Measurements from ENCODE around the gene GNG8. TPM values are rescaled to one million over a fixed set of nuclear protein-coding genes. Genes with fewer than 3 reads are reported as not detected.

The GNG8 gene
- total and polyA plus RNA-seq, 2 of the 13 experiments (the other 11 are each of a cell fraction or from before 2014, with no cell fraction given), result not detected

- TF ChIP-seq NONO (IDR thresholded peaks at IDR 0.05), result no peak
- peak; percentile 98 for TF ChIP-seq NONO (CRISPR knock-in tag; conservative IDR thresholded peaks at IDR 0.05)
- peak; percentile 79 for TF ChIP-seq SAP130 (CRISPR knock-in tag; IDR thresholded peaks at IDR 0.05; ENCODE audit: low read depth)
- TF ChIP-seq FOXK1 (CRISPR knock-in tag; IDR thresholded peaks at IDR 0.05; ENCODE audit: borderline replicate concordance, low read depth), result peak; percentile 93
- TF ChIP-seq HNF4G (IDR thresholded peaks at IDR 0.05; ENCODE audit: borderline replicate concordance, low read depth, low read length), result no peak
- TF ChIP-seq HNF4G (CRISPR knock-in tag; IDR thresholded peaks at IDR 0.05; ENCODE audit: borderline replicate concordance, low read depth), result no peak
- TF ChIP-seq CCAR2 (optimal IDR thresholded peaks at IDR 0.05; ENCODE audit: low read depth, low read length), result peak; percentile 88
- TF ChIP-seq, protein P1, sequence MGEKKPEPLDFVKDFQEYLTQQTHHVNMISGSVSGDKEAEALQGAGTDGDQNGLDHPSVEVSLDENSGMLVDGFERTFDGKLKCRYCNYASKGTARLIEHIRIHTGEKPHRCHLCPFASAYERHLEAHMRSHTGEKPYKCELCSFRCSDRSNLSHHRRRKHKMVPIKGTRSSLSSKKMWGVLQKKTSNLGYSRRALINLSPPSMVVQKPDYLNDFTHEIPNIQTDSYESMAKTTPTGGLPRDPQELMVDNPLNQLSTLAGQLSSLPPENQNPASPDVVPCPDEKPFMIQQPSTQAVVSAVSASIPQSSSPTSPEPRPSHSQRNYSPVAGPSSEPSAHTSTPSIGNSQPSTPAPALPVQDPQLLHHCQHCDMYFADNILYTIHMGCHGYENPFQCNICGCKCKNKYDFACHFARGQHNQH (CRISPR knock-in tag; IDR thresholded peaks at IDR 0.05), result peak; percentile 92
- TF ChIP-seq ZNF143 (CRISPR knock-in tag; IDR thresholded peaks at IDR 0.05), result 0 out of 2 replicates have a peak, but pooled peaks have one; percentile 37
- TF ChIP-seq ZNF326 (CRISPR knock-in tag; IDR thresholded peaks at IDR 0.05; ENCODE audit: borderline replicate concordance), result no peak
- no peak for TF ChIP-seq THYN1 (CRISPR knock-in tag; IDR thresholded peaks at IDR 0.05; ENCODE audit: borderline replicate concordance, low read depth)
- no peak for TF ChIP-seq ZNF619 (CRISPR knock-in tag; IDR thresholded peaks at IDR 0.05)
- TF ChIP-seq ZNF564 (CRISPR knock-in tag; IDR thresholded peaks at IDR 0.05), result 0 out of 2 replicates have a peak, but pooled peaks have one; percentile 24
- peak; percentile 85 for TF ChIP-seq GMEB1 (CRISPR knock-in tag; IDR thresholded peaks at IDR 0.05; ENCODE audit: borderline replicate concordance)
- no peak for TF ChIP-seq ZUFSP (CRISPR knock-in tag; IDR thresholded peaks at IDR 0.05; ENCODE audit: borderline replicate concordance)
- peak; percentile 81 for TF ChIP-seq BRD4 (CRISPR knock-in tag; IDR thresholded peaks at IDR 0.05)
- TF ChIP-seq ZNF891 (CRISPR knock-in tag; IDR thresholded peaks at IDR 0.05), result no peak
- no peak for TF ChIP-seq BORCS8-MEF2B (CRISPR knock-in tag; IDR thresholded peaks at IDR 0.05)
- TF ChIP-seq ZSCAN29 (CRISPR knock-in tag; conservative IDR thresholded peaks at IDR 0.05), result no peak
- peak; percentile 94 for TF ChIP-seq SP5 (CRISPR knock-in tag; IDR thresholded peaks at IDR 0.05; ENCODE audit: borderline replicate concordance, low read depth)
- 0 out of 2 replicates have a peak, but pooled peaks have one; percentile 14 for TF ChIP-seq ZNF329 (CRISPR knock-in tag; IDR thresholded peaks at IDR 0.05; ENCODE audit: low read depth)
- peak; percentile 73 for TF ChIP-seq FOSL2 (CRISPR knock-in tag; IDR thresholded peaks at IDR 0.05)
- 0 out of 2 replicates have a peak, but pooled peaks have one; percentile 47 for TF ChIP-seq NKX3-1 (CRISPR knock-in tag; IDR thresholded peaks at IDR 0.05)
- peak; percentile 66 for TF ChIP-seq ZFY (CRISPR knock-in tag; IDR thresholded peaks at IDR 0.05)
- TF ChIP-seq DMAP1 (CRISPR knock-in tag; IDR thresholded peaks at IDR 0.05), result peak; percentile 94
- TF ChIP-seq HCFC1 (IDR thresholded peaks at IDR 0.05; ENCODE audit: low read depth, low read length), result peak; percentile 35; the same call in 1 of the 2 replicates
- no peak for TF ChIP-seq AGO1 (IDR thresholded peaks at IDR 0.05; ENCODE audit: low read depth, low read length, poor library complexity, severe bottlenecking)
Measured at GRCh38 chr19:46600384-46601317, 35.4 kb downstream of the GNG8 start (continued).
